HepG2 (cell line): Measurements from ENCODE around the gene NFAT5. TPM values are rescaled to one million over a fixed set of nuclear protein-coding genes. Genes with fewer than 3 reads are reported as not detected.

ENCODE experiments used
- BHLHE40 ChIP-seq: IDR thresholded peaks from 2 replicates; pipeline ENCODE4 v1.6.1; 2011; ENCODE audit warnings: low read length, improper control_type of control experiment
- FLYWCH1 ChIP-seq: sonication (generic); formaldehyde crosslinking; IDR thresholded peaks from 2 replicates; pipeline ENCODE4 v1.8.1; 2023; ENCODE audit warnings: mild to moderate bottlenecking, missing genetic modification reagents
- HOMEZ ChIP-seq: IDR thresholded peaks from 2 replicates; pipeline ENCODE4 v1.6.1; 2016; ENCODE audit warnings: low read depth
- IKZF5 ChIP-seq: IDR thresholded peaks from 2 replicates; pipeline ENCODE4 v1.6.1; 2018; ENCODE audit warnings: missing genetic modification reagents, mild to moderate bottlenecking, missing compliant biosample characterization
- MAFK ChIP-seq, 2 experiments: IDR thresholded peaks in 1 of 2; conservative IDR thresholded peaks in 1 of 2; 2 replicates each; pipeline ENCODE4 v1.6.1; 2011; ENCODE audit warnings: improper control_type of control experiment in 2 of 2, low read length in 2 of 2
- MYNN ChIP-seq: sonication (generic); formaldehyde crosslinking; IDR thresholded peaks from 2 replicates; pipeline ENCODE4 v1.4.0; 2020; ENCODE audit warnings: mild to moderate bottlenecking, low read depth, missing genetic modification reagents
- NONO ChIP-seq, 2 experiments: fragments of 450-650 bp in 1 of 2; sonication (generic) in 1 of 2; formaldehyde crosslinking in 1 of 2; IDR thresholded peaks in 1 of 2; conservative IDR thresholded peaks in 1 of 2; 2 replicates each; pipeline versions ENCODE4 v1.6.1 to v1.8.0; 2017 to 2022; ENCODE audit warnings: mild to moderate bottlenecking in 1 of 2, missing genetic modification reagents in 1 of 2, moderate library complexity in 1 of 2
- TAF1 ChIP-seq: sonication (generic); formaldehyde crosslinking; IDR thresholded peaks from 2 replicates; pipeline ENCODE4 v1.4.0; 2020; ENCODE audit warnings: missing genetic modification reagents
- TBP ChIP-seq: sonication (generic); formaldehyde crosslinking; IDR thresholded peaks from 2 replicates; pipeline ENCODE4 v1.5.0; 2020; ENCODE audit warnings: missing genetic modification reagents
- YEATS2 ChIP-seq: sonication (generic); formaldehyde crosslinking; IDR thresholded peaks from 2 replicates; pipeline ENCODE4 v1.4.0; 2020; ENCODE audit warnings: missing genetic modification reagents, borderline replicate concordance
- ZBTB25 ChIP-seq: IDR thresholded peaks from 2 replicates; pipeline ENCODE4 v1.6.1; 2018; ENCODE audit warnings: missing genetic modification reagents
- ZFP1 ChIP-seq: IDR thresholded peaks from 2 replicates; pipeline ENCODE4 v1.6.1; 2016
- ZFP36L2 ChIP-seq: sonication (generic); formaldehyde crosslinking; IDR thresholded peaks from 2 replicates; pipeline ENCODE4 v1.4.0; 2020; ENCODE audit warnings: missing genetic modification reagents
- ZNF224 ChIP-seq: sonication (generic); formaldehyde crosslinking; IDR thresholded peaks from 2 replicates; pipeline ENCODE4 v1.5.0; 2020; ENCODE audit warnings: mild to moderate bottlenecking, missing genetic modification reagents
- ZNF235 ChIP-seq: sonication (generic); formaldehyde crosslinking; IDR thresholded peaks from 2 replicates; pipeline ENCODE4 v1.8.1; 2023; ENCODE audit warnings: mild to moderate bottlenecking, missing genetic modification reagents, borderline replicate concordance
- ZNF274 ChIP-seq: sonication (generic); formaldehyde crosslinking; IDR thresholded peaks from 2 replicates; pipeline ENCODE4 v1.5.1; 2020; ENCODE audit warnings: mild to moderate bottlenecking, missing genetic modification reagents
- ZNF326 ChIP-seq: sonication (generic); formaldehyde crosslinking; IDR thresholded peaks from 2 replicates; pipeline ENCODE4 v1.4.0; 2020; ENCODE audit warnings: missing genetic modification reagents, borderline replicate concordance
- ZNF510 ChIP-seq: sonication (generic); formaldehyde crosslinking; IDR thresholded peaks from 2 replicates; pipeline ENCODE4 v1.4.0; 2020; ENCODE audit warnings: low read depth, mild to moderate bottlenecking, missing genetic modification reagents
- ZNF564 ChIP-seq: sonication (generic); formaldehyde crosslinking; IDR thresholded peaks from 2 replicates; pipeline ENCODE4 v1.8.1; 2023; ENCODE audit warnings: mild to moderate bottlenecking, missing genetic modification reagents
- ZNF879 ChIP-seq: sonication (generic); formaldehyde crosslinking; IDR thresholded peaks from 2 replicates; pipeline ENCODE4 v1.8.1; 2023; ENCODE audit warnings: missing genetic modification reagents
- polyA plus RNA-seq, 8 experiments: library from polyadenylated mRNA; depleted of rRNA in 3 of 8; stranded (reverse) in 7 of 8; unstranded in 1 of 8; fragments of >200 nt; fragmentation: Illumina TruSeq in 4 of 8; extraction: Trizol in 4 of 8; gene quantifications; 2 replicates each; pipeline versions ENCODE4 v1.2.1 to v1.2.3, GENCODE V29; 2011 to 2016; ENCODE audit warnings: low read depth in 4 of 8, missing spikeins in 1 of 8, mixed read lengths in 1 of 8; ENCODE audit not compliant: insufficient read depth in 1 of 8
- total RNA-seq, 5 experiments: library from RNA; depleted of rRNA; stranded (reverse); fragments of >200 nt; fragmentation: Illumina TruSeq; extraction: Trizol; gene quantifications; 2 replicates each; pipeline ENCODE4 v1.2.3, GENCODE V29; 2016; ENCODE audit warnings: low read depth in 1 of 5
- TF ChIP-seq, protein P1 (sequence below): sonication (generic); formaldehyde crosslinking; IDR thresholded peaks from 2 replicates; pipeline ENCODE4 v1.4.0; 2020; ENCODE audit warnings: mild to moderate bottlenecking, missing genetic modification reagents
- TF ChIP-seq, protein P2 (sequence below): sonication (generic); formaldehyde crosslinking; IDR thresholded peaks from 2 replicates; pipeline ENCODE4 v1.8.1; 2023; ENCODE audit warnings: mild to moderate bottlenecking, missing genetic modification reagents, borderline replicate concordance
- TF ChIP-seq, protein P3 (sequence below): fragments of 450-650 bp; IDR thresholded peaks from 2 replicates; pipeline ENCODE4 v1.6.1; 2017

Gene NFAT5
- total and polyA plus RNA-seq, 2 of the 13 experiments (the other 11 are each of a cell fraction or from before 2014, with no cell fraction given) = 20.5 to 54.3 TPM

DNA sequence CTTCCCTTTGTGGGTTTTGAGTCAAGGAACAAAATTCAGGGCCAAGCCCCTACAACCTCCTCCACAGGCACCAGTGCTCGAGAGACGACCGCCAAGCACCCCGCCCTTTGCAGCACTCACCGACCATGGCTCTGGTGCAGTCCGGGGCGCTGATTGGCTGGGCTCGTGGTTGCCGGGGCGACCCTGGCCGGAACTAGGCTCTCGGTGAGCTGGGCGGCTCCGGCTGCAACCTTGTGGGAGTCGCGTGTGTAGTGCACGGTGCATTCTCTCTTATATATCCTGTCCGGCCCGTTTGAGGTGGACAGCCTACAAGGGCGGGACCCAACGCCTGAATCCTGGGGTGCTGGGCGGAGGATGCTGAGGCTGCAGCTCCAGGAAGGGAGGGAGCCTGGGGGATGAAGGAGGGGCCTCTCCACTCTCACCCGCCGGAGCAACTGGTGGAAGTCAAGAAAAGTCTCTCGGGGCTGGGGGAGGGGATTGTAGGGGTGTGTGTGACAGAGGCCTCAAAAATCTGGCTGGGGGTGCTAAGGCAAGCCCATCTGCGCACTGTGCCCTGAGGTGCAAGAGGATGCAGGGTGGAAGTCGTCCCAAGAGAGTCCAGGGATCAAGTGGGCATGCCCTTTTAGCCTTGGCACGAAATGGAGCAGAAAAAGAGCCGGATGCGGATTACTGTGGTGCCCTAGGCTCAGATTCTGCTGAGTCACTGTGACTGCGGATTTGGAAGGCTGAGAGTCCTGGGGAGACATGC lies 160.7 kb downstream of the NFAT5 start, which contains the start of gene NQO1 (continued):
- TF ChIP-seq, protein P1, sequence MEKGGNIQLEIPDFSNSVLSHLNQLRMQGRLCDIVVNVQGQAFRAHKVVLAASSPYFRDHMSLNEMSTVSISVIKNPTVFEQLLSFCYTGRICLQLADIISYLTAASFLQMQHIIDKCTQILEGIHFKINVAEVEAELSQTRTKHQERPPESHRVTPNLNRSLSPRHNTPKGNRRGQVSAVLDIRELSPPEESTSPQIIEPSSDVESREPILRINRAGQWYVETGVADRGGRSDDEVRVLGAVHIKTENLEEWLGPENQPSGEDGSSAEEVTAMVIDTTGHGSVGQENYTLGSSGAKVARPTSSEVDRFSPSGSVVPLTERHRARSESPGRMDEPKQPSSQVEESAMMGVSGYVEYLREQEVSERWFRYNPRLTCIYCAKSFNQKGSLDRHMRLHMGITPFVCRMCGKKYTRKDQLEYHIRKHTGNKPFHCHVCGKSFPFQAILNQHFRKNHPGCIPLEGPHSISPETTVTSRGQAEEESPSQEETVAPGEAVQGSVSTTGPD (CRISPR knock-in tag) = no peak
- TF ChIP-seq, protein P2, sequence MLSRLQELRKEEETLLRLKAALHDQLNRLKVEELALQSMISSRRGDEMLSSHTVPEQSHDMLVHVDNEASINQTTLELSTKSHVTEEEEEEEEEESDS (CRISPR knock-in tag) = no peak
- TF ChIP-seq ZNF235 (CRISPR knock-in tag) (no peak), ZNF879 (CRISPR knock-in tag) (0 out of 2 replicates have a peak, but pooled peaks have one; percentile 67), NONO (IDR thresholded peaks at IDR 0.05) (no peak), NONO (CRISPR knock-in tag; conservative IDR thresholded peaks at IDR 0.05) (peak; percentile 41), YEATS2 (CRISPR knock-in tag) (no peak; the same call in 1 of the 2 replicates), TAF1 (CRISPR knock-in tag) (peak; percentile 79), ZNF564 (CRISPR knock-in tag) (peak; percentile 49; the same call in 1 of the 2 replicates), ZBTB25 (CRISPR knock-in tag) (0 out of 2 replicates have a peak, but pooled peaks have one; percentile 20), ZFP36L2 (CRISPR knock-in tag) (no peak), ZNF326 (no peak), ZNF274 (no peak), ZNF224 (CRISPR knock-in tag) (0 out of 2 replicates have a peak, but pooled peaks have one; percentile 28), FLYWCH1 (no peak), MAFK (conservative IDR thresholded peaks at IDR 0.05 in 1 of 2, IDR thresholded peaks at IDR 0.05 in 1 of 2; ENCODE audit: low read length in 2 of 2) (peak; percentile 93 to 99), BHLHE40 (peak; percentile 70; the same call in 1 of the 2 replicates), ZNF510 (CRISPR knock-in tag) (no peak), ZFP1 (peak; percentile 26; the same call in 1 of the 2 replicates), IKZF5 (CRISPR knock-in tag) (no peak; the same call in 1 of the 2 replicates), TBP (no peak), HOMEZ (CRISPR knock-in tag) (no peak), MYNN (no peak; the same call in 1 of the 2 replicates)
- TF ChIP-seq, protein P3, sequence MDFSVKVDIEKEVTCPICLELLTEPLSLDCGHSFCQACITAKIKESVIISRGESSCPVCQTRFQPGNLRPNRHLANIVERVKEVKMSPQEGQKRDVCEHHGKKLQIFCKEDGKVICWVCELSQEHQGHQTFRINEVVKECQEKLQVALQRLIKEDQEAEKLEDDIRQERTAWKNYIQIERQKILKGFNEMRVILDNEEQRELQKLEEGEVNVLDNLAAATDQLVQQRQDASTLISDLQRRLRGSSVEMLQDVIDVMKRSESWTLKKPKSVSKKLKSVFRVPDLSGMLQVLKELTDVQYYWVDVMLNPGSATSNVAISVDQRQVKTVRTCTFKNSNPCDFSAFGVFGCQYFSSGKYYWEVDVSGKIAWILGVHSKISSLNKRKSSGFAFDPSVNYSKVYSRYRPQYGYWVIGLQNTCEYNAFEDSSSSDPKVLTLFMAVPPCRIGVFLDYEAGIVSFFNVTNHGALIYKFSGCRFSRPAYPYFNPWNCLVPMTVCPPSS = no peak
